Adrenal gland (tissue), 12 donors: ENCODE results near the gene NAT8L. TPM values are rescaled to one million over a fixed set of nuclear protein-coding genes. Genes with fewer than 3 reads are reported as not detected.

Experiments
- DNase-seq, 7 donors: peaks; one replicate each; pipeline ENCODE4 v3.0.0-alpha.2; 2019 to 2020
- H3K27ac ChIP-seq, 5 donors: fragments of 200-600 bp; sonication (generic) in 4 of 5; 1 replicate in 3 of 5; 2 replicates in 2 of 5; pipeline versions ENCODE4 v1.5.1 to v1.8.0; 2016 to 2020; ENCODE audit warnings: mild to moderate bottlenecking in 1 of 5
- H3K27me3 ChIP-seq: fragments of 200-600 bp; 2 replicates; pipeline ENCODE4 v1.8.0; 2021
- H3K36me3 ChIP-seq, 2 donors: fragments of 200-600 bp; replicated peaks in 1 of 2; 1 replicate in 1 of 2; 2 replicates in 1 of 2; pipeline versions ENCODE4 v1.5.1 to v1.8.0; 2018 to 2022
- H3K4me1 ChIP-seq, 2 donors: fragments of 200-600 bp; replicated peaks in 1 of 2; 1 replicate in 1 of 2; 2 replicates in 1 of 2; pipeline versions ENCODE4 v1.5.1 to v1.8.0; 2018 to 2021
- H3K4me3 ChIP-seq, 4 donors: fragments of 200-600 bp; sonication (generic) in 3 of 4; one replicate each; pipeline ENCODE4 v1.5.1; 2016 to 2018
- H3K9me3 ChIP-seq, 3 donors: fragments of 200-600 bp; sonication (generic) in 1 of 3; replicated peaks in 1 of 3; 1 replicate in 2 of 3; 2 replicates in 1 of 3; pipeline versions ENCODE4 v1.5.1 to v1.8.0; 2016 to 2021
- POLR2A ChIP-seq, 2 donors: fragments of 450-650 bp; IDR thresholded peaks; one replicate each; pipeline ENCODE4 v1.6.1; 2017; ENCODE audit warnings: antibody characterized with exemption in 2 of 2, mild to moderate bottlenecking in 2 of 2, moderate library complexity in 1 of 2
- WGBS, 4 donors: extraction: QIAGEN DNeasy Blood & Tissue Kit in 2 of 4; methylation state at CpG; one replicate each; pipeline versions ENCODE4 v1.1.5 to v1.1.7; 2013 to 2017; 5-methylcytosine and 5-hydroxymethylcytosine counted together
- intact Hi-C, 2 donors: fragments of 100-400 bp; cut with DNase I; formaldehyde crosslinking; loops; one replicate each; pipeline versions ENCODE4 v1.14.1 to v1.15.0; 2022 to 2023
- polyA plus RNA-seq, 3 donors: library from polyadenylated mRNA; stranded (reverse); fragments of 200-250 nt in 2 of 3; fragments of 350-450 nt in 1 of 3; fragmentation: Illumina TruSeq in 1 of 3; extraction: RNeasy Lipid Tissue Mini Kit (QIAGEN cat#74804) in 1 of 3; gene quantifications; one replicate each; pipeline ENCODE4 v1.2.3, GENCODE V29; 2013 to 2014
- total RNA-seq, 9 donors: library from RNA; depleted of rRNA in 4 of 9; stranded (reverse); fragments of >200 nt in 4 of 9; fragments of 120-200 nt in 1 of 9; fragmentation: NEBNext Ultra II Directional in 1 of 9; extraction: Animal tissue kit (Norgen Biotek cat#: 25700) in 1 of 9; gene quantifications; one replicate each; pipeline versions ENCODE4 v1.1.0 to v1.2.4, GENCODE V29; 2013 to 2023
- TF ChIP-seq, protein P1 (sequence below), 6 experiments: fragments of 450-650 bp in 4 of 6; fragments of 200-600 bp in 2 of 6; sonication (generic) in 1 of 6; IDR thresholded peaks; 1 replicate in 5 of 6; 2 replicates in 1 of 6; pipeline versions ENCODE4 v1.5.1 to v1.8.0; 2016 to 2021; ENCODE audit warnings: antibody characterized with exemption in 6 of 6, mild to moderate bottlenecking in 2 of 6, moderate library complexity in 1 of 6
- donor health status: healthy with polysubstance abuse.
- donor health status: Bipolar disorder and iron deficiency.
- donor health status: DM: yes; HTN: yes; CAD: no.
- donor health status: DM: no; HTN: no; CAD: no.
- donor health status: DM: no; HTN: no; CAD: no.
- donor health status: DM: yes; HTN: yes; CAD: no.

NAT8L gene
- total and polyA plus RNA-seq, 12 donors = 0.18 to 1.6 (median 0.49) TPM

DNA sequence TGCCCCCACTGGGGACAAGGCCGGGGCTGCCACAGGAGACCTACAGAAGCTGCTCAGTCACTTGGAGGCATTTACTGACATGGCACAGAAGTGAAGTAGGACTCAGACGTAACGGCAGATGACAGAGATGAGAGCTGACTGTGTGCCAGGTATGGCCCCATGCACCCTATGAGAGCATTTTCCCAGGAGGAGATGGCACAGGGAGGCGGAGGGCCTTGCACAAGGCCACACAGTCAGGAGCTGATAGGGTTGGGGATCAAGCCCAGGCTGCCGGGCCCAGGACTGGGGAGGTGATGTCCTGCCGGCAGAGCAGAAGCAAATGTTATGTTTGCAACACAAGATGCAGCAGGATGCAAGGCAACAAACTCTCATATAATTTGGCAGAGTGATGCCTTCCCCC, 34.1 kb downstream of the NAT8L start:
- no peaks in the 10 kb centered on the region for H3K4me1 ChIP-seq
- H3K27ac ChIP-seq = no peak overlapping the region
- DNase-seq = no peak
- 92 to 97% (median 94%) methylated on average over 4 to 6 of the region's 6 CpGs for WGBS, 4 donors
- no peaks in the 10 kb centered on the region for H3K9me3 ChIP-seq
- TF ChIP-seq POLR2A (IDR thresholded peaks at IDR 0.05) = no peak
- TF ChIP-seq, protein P1, sequence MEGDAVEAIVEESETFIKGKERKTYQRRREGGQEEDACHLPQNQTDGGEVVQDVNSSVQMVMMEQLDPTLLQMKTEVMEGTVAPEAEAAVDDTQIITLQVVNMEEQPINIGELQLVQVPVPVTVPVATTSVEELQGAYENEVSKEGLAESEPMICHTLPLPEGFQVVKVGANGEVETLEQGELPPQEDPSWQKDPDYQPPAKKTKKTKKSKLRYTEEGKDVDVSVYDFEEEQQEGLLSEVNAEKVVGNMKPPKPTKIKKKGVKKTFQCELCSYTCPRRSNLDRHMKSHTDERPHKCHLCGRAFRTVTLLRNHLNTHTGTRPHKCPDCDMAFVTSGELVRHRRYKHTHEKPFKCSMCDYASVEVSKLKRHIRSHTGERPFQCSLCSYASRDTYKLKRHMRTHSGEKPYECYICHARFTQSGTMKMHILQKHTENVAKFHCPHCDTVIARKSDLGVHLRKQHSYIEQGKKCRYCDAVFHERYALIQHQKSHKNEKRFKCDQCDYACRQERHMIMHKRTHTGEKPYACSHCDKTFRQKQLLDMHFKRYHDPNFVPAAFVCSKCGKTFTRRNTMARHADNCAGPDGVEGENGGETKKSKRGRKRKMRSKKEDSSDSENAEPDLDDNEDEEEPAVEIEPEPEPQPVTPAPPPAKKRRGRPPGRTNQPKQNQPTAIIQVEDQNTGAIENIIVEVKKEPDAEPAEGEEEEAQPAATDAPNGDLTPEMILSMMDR (IDR thresholded peaks at IDR 0.05) = no peak
- H3K36me3 ChIP-seq = no peaks in the 10 kb centered on the region
- intact Hi-C loops = no loop called here
- H3K4me3 ChIP-seq = no peak overlapping the region
- H3K27me3 ChIP-seq = no peaks in the 10 kb centered on the region

DNA sequence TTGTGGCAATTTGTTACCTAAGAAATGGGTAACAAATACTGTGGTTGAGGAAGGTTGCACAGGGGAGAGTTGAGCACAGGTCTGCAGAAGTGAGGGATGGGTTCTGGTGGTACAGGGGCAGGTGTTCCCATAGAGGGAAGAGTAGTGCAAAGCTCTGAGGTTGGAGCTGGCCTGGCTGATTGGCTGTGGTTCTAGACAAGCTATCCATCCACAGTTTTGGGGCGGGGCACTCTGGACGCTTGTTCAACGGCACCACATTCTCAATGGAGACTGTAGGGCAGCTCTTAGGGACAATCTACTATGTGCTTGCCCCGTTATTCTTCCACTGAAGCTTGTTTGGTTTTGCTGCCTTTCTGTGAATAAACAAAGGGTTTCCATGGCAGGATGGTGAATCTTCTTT, 35.4 kb downstream of the NAT8L start:
- Histone ChIP-seq H3K36me3 (no peaks in the 10 kb centered on the region), H3K27me3 (no peaks in the 10 kb centered on the region), H3K4me3 (no peak overlapping the region), H3K4me1 (no peaks in the 10 kb centered on the region), H3K9me3 (no peaks in the 10 kb centered on the region), H3K27ac (no peak overlapping the region)
- 94 to 98% (median 95%) methylated on average over 4 of the region's 4 CpGs for WGBS, 4 donors
- no peak for DNase-seq
- intact Hi-C loops = no loop called here
- no peak for TF ChIP-seq POLR2A (IDR thresholded peaks at IDR 0.05)
- TF ChIP-seq, protein P1 (IDR thresholded peaks at IDR 0.05) = no peak

DNA sequence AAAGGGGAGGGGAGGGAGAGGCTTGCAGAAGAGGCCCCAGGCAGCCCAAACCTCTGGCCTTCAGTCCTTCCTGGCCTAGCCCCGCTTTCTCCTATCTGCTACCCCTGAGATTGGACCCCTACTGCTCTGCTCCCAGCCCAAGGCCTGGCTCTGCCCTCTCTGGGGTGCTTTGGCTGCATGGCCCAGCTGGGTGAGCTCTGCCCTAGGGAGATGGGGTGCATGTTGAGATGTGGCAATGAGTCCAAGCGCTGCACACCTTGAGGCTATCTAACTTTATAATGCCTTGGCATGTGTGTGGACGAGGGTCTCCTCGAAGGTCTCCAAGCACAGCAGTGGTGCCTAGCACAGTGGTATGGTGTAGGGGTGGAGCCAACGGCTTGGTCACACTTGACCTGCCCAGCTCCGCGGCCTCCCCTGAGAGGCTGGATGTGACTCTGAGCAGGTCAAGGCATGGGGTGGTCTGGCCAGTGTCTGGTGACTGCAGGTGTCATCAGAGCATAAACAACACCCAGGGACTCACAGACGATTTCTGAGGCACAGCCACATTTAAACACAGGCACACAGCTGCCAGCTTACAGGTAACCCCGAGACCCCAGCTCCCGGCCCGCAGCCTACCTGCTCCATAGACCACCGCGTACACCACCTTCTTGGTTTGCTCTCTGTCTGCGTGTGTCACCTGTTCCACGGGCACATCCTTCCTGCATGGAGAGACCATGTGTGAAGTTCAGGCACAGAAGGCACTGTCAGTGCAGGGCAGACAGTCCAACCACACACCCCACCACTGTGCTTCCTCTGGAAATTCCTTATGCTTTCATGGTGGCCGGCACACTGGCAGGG, 36.3 kb downstream of the NAT8L start:
- Histone ChIP-seq H3K4me1 (no peaks in the 10 kb centered on the region), H3K27me3 (no peaks in the 10 kb centered on the region), H3K4me3 (no peak overlapping the region), H3K36me3 (no peaks in the 10 kb centered on the region), H3K9me3 (no peaks in the 10 kb centered on the region), H3K27ac (no peak overlapping the region)
- no peak for DNase-seq
- intact Hi-C loops = no loop called here
- TF ChIP-seq POLR2A (IDR thresholded peaks at IDR 0.05) = no peak
- TF ChIP-seq, protein P1 (IDR thresholded peaks at IDR 0.05) = no peak
- WGBS, 4 donors = 90 to 95% (median 92%) methylated on average over 14 to 16 of the region's 16 CpGs

DNA sequence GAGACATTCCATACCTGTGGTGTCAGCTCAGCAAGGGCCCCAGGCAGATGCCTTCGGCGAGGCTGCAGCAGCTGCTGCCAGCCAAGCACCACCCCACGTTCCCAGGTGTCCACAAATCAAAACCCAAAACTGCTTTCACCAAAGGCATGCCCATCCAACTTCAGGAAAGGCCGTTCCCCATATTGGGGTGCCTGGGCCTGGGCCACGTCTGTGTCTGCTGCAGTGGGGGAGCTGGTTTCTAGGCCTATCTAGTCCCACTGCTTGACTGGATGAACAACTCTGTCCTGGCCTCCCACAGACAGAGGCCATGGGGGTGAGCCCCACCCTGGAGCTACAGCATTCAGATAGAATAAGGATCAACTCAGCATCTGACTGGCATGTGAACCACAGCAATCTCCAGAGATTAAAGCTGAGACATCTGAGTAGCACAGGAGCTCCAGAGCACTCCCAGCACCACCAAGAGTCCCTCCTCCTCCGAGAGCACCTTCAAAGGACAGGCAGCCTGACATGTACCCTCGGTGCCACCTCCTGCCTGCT, 37.0 kb downstream of the NAT8L start:
- H3K36me3 ChIP-seq = no peaks in the 10 kb centered on the region
- no peak overlapping the region for H3K4me3 ChIP-seq
- no peak for DNase-seq
- no peaks in the 10 kb centered on the region for H3K4me1 ChIP-seq
- intact Hi-C loops = no loop called here
- WGBS, 4 donors = 84 to 89% (median 88%) methylated on average over 7 of the region's 7 CpGs
- TF ChIP-seq, protein P1 (IDR thresholded peaks at IDR 0.05) = no peak
- TF ChIP-seq POLR2A (IDR thresholded peaks at IDR 0.05) = no peak
- H3K27ac ChIP-seq = no peak overlapping the region
- H3K27me3 ChIP-seq = no peaks in the 10 kb centered on the region
- no peaks in the 10 kb centered on the region for H3K9me3 ChIP-seq
